ENCODE results near the gene SPTAN1.
"Not testable (repeated sequence)": the region's sequence is repeated elsewhere in the genome, so short reads cannot be mapped to it uniquely, and the experiment has no call there.

DNA sequence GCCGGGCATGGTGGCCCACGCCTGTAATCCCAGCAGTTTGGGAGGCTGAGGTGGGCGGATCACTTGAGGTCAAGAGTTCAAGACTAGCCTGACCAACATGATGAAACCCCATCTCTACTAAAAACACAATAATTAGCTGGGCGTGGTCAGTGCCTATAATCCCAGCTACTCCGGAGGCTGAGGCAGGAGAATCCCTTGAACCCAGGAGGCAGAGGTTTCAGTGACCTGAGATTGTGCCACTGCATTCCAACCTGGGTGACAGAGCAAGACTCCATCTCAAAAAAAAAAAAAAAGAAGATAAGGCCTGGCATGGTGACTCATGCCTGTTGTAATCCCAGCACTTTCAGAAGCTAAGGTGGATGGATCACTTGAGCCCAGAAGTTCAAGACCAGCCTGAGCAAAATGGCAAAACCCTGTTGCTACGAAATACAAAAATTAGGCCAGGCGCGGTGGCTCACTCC is 114.1 kb downstream of the SPTAN1 start:
- not testable (repeated sequence) for TF ChIP-seq REST (IDR thresholded peaks at IDR 0.05; ENCODE audit: borderline replicate concordance); EZH2 (IDR thresholded peaks at IDR 0.05; ENCODE audit: borderline replicate concordance, insufficient read depth, low read length, poor library complexity, severe bottlenecking); EP300 (conservative IDR thresholded peaks at IDR 0.05; ENCODE audit: poor library complexity, severe bottlenecking); SMC3 (conservative IDR thresholded peaks at IDR 0.05; ENCODE audit: poor library complexity); MXI1 (conservative IDR thresholded peaks at IDR 0.05; ENCODE audit: poor library complexity, severe bottlenecking); RAD21 (conservative IDR thresholded peaks at IDR 0.05)
- TF ChIP-seq, protein P1, sequence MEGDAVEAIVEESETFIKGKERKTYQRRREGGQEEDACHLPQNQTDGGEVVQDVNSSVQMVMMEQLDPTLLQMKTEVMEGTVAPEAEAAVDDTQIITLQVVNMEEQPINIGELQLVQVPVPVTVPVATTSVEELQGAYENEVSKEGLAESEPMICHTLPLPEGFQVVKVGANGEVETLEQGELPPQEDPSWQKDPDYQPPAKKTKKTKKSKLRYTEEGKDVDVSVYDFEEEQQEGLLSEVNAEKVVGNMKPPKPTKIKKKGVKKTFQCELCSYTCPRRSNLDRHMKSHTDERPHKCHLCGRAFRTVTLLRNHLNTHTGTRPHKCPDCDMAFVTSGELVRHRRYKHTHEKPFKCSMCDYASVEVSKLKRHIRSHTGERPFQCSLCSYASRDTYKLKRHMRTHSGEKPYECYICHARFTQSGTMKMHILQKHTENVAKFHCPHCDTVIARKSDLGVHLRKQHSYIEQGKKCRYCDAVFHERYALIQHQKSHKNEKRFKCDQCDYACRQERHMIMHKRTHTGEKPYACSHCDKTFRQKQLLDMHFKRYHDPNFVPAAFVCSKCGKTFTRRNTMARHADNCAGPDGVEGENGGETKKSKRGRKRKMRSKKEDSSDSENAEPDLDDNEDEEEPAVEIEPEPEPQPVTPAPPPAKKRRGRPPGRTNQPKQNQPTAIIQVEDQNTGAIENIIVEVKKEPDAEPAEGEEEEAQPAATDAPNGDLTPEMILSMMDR (IDR thresholded peaks at IDR 0.05; ENCODE audit: poor library complexity, severe bottlenecking): not testable (repeated sequence)
